Umbilical cord (tissue), 2 donors: ENCODE measurements around the gene DGKB. TPM values are rescaled to one million over a fixed set of nuclear protein-coding genes. Genes with fewer than 3 reads are reported as not detected.

Source experiments
- DNase-seq: peaks from one replicate; pipeline ENCODE4 v3.0.0-alpha.2; 2015; ENCODE audit warnings: low spot score
- total RNA-seq: library from RNA; depleted of rRNA; stranded (reverse); fragments of >200 nt; gene quantifications from one replicate; pipeline ENCODE4 v1.2.3, GENCODE V29; 2014; ENCODE audit warnings: low replicate concordance; ENCODE audit not compliant: insufficient read depth

Gene DGKB
- total RNA-seq: 15.4 TPM

GRCh38 chr7:14902589-14903067, at the start of gene DGKB:
DGKB (minus strand) TSS chr7:14902751.
- DNase-seq: peak; percentile 56

GRCh38 chr7:14950013-14950412, 47.5 kb upstream of the DGKB start:
- no peak for DNase-seq

GRCh38 chr7:14938181-14938580, 35.6 kb upstream of the DGKB start:
- no peak for DNase-seq

- DNase-seq: no peak
Measured at GRCh38 chr7:14937581-14937980, 35.0 kb upstream of the DGKB start.

GRCh38 chr7:14936554-14936953, 34.0 kb upstream of the DGKB start:
- peak; percentile 28 for DNase-seq

- no peak for DNase-seq
Measured at GRCh38 chr7:14934839-14935238, 32.3 kb upstream of the DGKB start.

GRCh38 chr7:14931511-14932215, 29.1 kb upstream of the DGKB start:
- DNase-seq: no peak

GRCh38 chr7:14924398-14924797, 21.8 kb upstream of the DGKB start:
- DNase-seq: no peak

- DNase-seq: no peak
Measured at GRCh38 chr7:14911077-14911476, 8.5 kb upstream of the DGKB start.

- DNase-seq: no peak
Measured at GRCh38 chr7:14908697-14909096, 6.1 kb upstream of the DGKB start.

- no peak for DNase-seq
Measured at GRCh38 chr7:14905764-14906163, 3.2 kb upstream of the DGKB start.

GRCh38 chr7:14900051-14900450, 2.5 kb downstream of the DGKB start:
- DNase-seq: no peak

GRCh38 chr7:14899030-14899429, 3.5 kb downstream of the DGKB start:
- peak; percentile 73 for DNase-seq

GRCh38 chr7:14896461-14896860, 6.1 kb downstream of the DGKB start:
- no peak for DNase-seq

GRCh38 chr7:14894826-14895225, 7.7 kb downstream of the DGKB start:
- no peak for DNase-seq

- no peak for DNase-seq
Measured at GRCh38 chr7:14892961-14893360, 9.6 kb downstream of the DGKB start.

GRCh38 chr7:14891289-14891688, 11.3 kb downstream of the DGKB start:
- no peak for DNase-seq

- DNase-seq: no peak
Measured at GRCh38 chr7:14888962-14889361, 13.6 kb downstream of the DGKB start.

GRCh38 chr7:14886533-14886932, 16.0 kb downstream of the DGKB start:
- no peak for DNase-seq

- no peak for DNase-seq
Measured at GRCh38 chr7:14875941-14876587, 26.5 kb downstream of the DGKB start.

GRCh38 chr7:14871880-14872279, 30.7 kb downstream of the DGKB start:
- DNase-seq: no peak

- no peak for DNase-seq
Measured at GRCh38 chr7:14870394-14870793, 32.2 kb downstream of the DGKB start.

GRCh38 chr7:14868937-14869336, 33.6 kb downstream of the DGKB start:
- DNase-seq: no peak
